KBM-7 (cell line): ENCODE results near the gene NUDT21.

ENCODE experiments used
- DNase-seq: peaks from one replicate; pipeline ENCODE4 v3.0.0-alpha.2; 2015
- in situ Hi-C: fragments of 300-500 bp; cut with MboI; formaldehyde crosslinking; loops from 2 replicates; pipeline ENCODE4 v1.14.3; 2020; ENCODE audit warnings: low sequenced_read_pairs, low pct_unique_long_range_greater_than_20kb, mixed read lengths

NUDT21 gene

GRCh38 chr16:56466344-56466743, 15.2 kb upstream of the NUDT21 start:
- in situ Hi-C loops = no loop called here
- DNase-seq = no peak

- in situ Hi-C loops = no loop called here
- no peak for DNase-seq
Measured at GRCh38 chr16:56463153-56463552, 12.0 kb upstream of the NUDT21 start.

DNA sequence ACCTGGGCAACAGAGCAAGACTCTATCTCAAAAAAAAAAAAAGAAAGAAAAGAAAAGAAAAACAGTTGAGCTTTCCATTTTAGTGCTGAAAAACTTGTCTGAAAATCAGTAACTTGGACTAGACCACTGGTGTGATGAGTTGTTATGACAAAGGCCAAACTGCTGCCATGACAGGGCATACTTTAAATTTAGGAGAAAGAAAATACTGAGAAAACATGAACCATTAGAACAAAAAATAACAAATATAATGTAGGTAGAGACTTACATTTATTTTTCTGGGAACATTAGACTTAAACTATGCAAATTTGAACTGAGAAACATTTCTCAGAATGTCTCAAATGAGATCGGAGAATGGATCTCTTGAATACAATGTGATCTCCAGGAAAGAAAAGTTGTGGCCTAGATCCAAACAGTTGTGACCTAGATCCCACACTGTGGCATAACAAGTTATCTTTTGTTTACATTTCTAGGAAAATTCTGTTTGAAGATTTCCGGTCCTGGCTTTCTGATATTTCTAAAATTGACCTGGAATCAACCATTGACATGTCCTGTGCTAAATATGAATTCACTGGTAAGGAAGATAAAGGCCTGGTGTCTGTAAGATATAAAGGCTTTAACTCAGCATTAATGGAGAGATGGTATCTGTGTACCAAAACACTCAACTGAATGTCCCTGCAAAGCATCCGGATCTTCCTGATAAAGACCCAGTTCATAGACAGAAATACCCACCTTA, 11.1 kb upstream of the NUDT21 start:
- DNase-seq = no peak
- in situ Hi-C loops = no loop called here

GRCh38 chr16:56460101-56460500, 9.0 kb upstream of the NUDT21 start:
- in situ Hi-C loops = no loop called here

DNA sequence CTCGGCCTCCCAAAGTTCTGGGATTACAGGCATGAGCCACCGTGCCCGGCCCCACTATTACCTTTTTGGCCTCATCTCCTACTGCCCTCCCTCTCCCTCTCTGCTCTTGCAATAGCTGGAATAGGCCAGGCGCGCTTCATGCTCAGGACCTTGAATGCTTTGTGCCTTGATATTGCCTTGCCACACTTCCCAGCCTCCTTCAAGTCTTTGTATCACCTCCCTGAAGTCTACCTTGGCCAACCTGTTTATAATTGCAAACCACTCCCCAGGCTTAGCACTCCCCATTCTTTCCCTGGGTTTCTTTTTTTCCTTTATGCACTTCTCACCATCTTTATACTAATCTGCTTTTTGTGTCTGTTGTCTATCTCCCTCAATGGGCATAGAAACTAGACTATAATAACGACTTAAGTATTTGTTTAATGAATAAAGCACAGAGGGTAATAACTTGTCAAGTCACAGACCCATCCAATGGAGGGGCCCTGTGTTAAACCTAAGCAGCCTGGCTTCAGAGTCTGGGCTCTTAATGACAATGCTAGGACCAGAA, 6.9 kb upstream of the NUDT21 start:
- in situ Hi-C loops = no loop called here
- no peak for DNase-seq

More at GRCh38 chr16:56460101-56460500, 9.0 kb upstream of the NUDT21 start:
- DNase-seq = no peak

GRCh38 chr16:56451753-56452689, 889 bp upstream of the NUDT21 start:
- no peak for DNase-seq
- in situ Hi-C loops = no loop called here

DNA sequence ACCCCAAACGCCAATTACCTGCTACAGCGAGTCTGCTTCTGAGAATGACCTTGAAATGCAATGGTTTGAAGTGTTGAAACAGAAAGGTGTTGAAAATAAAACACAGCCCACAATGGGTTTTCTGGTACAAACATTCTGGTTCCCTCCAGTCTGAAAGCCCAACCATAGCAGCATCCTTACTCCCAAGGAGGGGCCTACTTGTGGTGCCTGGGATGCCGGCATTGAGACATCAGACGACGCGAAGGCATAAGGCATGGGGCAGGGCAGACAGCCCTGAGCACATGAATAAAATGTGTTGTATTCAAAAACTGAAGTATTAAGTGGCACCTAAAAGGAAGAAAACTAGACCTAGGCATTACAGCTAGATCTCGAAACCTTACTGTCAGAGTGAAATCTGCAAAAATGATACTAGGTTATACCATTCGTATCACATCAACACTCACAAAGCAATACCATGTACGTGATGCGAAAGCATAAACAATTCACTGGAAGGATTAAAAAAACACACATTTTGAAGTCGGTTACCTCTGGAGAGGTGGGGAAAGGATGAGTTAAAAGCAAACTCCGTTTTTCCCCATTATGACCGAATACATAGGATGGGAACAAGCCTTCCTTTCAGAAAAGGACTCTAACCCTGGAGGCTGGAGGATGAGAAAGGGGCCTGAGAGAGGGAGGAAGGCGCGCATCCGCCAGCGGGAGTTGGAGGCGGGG, 702 bp downstream of the NUDT21 start:
- in situ Hi-C loops = no loop called here
- DNase-seq = peak; percentile 18

GRCh38 chr16:56448005-56448404, 3.1 kb downstream of the NUDT21 start:
- in situ Hi-C loops = no loop called here

DNA sequence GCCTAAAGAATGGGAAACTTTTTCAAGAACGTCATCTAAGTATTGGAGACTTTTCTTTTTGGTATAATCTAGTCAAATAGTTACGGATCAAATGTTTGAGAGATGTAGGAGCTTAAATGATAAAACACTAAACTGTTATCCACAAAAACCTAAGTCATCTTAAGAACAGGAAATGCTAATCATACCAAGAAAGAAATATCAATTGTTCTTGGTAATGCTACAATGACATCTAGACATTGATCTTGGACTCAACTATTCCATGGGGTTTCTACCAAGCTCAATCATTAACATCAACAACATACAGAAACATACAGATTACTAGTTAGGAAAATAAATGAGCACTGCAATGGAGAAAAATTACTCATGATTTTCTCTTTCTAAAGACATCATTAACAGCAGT, 3.8 kb downstream of the NUDT21 start:
- DNase-seq = no peak

More at GRCh38 chr16:56448005-56448404, 3.1 kb downstream of the NUDT21 start:
- no peak for DNase-seq

GRCh38 chr16:56438038-56438437, 13.1 kb downstream of the NUDT21 start:
- DNase-seq = no peak
- in situ Hi-C loops = no loop called here

More for the DNA sequence above, 3.8 kb downstream of the NUDT21 start:
- in situ Hi-C loops = no loop called here

- no peak for DNase-seq
- in situ Hi-C loops = no loop called here
Measured at GRCh38 chr16:56436258-56436657, 14.9 kb downstream of the NUDT21 start.

- in situ Hi-C loops = no loop called here
- no peak for DNase-seq
Measured at GRCh38 chr16:56428091-56428490, 23.0 kb downstream of the NUDT21 start.

DNA sequence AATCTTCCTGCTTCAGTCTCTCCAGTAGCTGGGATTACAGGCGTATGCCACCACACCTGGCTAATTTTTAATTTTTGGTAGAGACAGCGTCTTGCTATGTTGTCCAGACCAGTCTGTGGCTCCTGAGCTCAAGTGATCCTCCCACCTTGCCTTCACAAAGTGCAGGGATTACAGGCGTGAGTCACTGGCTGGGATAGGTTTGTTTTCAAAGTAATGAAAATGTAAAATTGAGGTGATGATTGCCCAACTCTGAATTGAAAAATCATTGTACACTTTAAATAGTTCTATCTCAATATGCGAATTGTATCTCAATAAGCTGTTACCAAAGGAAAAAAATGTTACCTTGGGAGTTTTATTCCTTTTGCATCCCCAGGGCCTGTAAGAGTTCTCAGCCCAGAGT, 24.5 kb downstream of the NUDT21 start:
- DNase-seq = no peak
- in situ Hi-C loops = no loop called here

GRCh38 chr16:56425439-56425832, 25.7 kb downstream of the NUDT21 start, which contains the start of gene AMFR:
AMFR (minus strand) TSS chr16:56425545; CDS start chr16:56425327, 218 bp downstream.
- in situ Hi-C loops = no loop called here
- DNase-seq = peak; percentile 60

DNA sequence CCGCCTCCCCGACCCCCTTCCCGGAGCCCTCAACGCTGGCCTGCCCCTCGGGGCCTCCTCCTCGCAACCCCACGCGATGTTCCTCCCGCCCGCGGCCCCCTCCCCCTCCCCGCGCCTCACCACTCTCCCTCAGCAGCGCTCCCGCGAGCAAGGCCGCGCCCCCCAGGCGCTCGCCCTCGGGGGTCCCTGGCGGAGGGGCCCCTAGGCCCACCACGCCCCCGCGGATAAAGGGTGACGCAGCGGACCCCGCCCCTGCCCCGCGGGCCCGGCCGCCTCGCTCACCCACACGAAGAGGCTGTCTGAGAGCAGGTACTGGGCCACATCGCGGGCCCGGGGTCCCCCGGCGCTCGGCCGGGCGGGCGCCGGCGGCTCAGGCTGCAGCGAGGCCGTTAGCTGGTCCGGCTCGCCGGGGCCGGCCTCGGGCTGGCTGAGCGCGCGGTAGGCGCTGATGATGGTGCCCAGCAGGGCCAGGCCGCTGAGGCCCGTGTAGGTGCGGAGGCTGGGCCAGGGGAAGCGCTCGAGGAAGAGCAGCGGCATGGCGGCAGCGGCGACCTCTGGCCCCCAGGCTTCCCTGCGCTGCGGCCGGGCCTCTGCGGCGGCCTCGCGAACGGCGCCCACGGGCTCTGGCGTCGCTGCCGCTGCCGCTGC, 26.2 kb downstream of the NUDT21 start:
- in situ Hi-C loops = no loop called here
- peak; percentile 20 for DNase-seq

DNA sequence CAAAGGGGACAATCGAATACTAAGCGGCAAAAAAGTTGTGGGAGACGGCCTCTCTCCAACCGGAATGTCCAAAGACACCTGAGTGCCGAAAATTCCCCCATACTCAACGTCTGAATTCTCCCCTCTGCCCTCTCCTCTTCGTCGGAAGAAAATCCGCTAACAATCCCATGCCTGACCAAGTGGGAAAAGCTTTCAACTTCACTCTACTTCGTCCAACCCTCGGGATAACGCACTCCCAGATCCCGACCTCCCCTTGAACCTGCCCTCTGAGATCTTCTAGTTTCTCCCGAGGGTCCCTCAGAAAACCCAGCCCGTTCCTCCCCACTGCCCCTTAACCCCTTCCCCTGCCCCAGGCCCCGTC, 26.7 kb downstream of the NUDT21 start:
- peak; percentile 9 for DNase-seq
- in situ Hi-C loops = no loop called here

GRCh38 chr16:56423584-56424403, 27.3 kb downstream of the NUDT21 start:
- peak; percentile 60 for DNase-seq
- in situ Hi-C loops = no loop called here

GRCh38 chr16:56422896-56423441, 28.2 kb downstream of the NUDT21 start:
- DNase-seq = no peak
- in situ Hi-C loops = no loop called here
